SK-N-SH treated with all-trans-retinoic acid at 6 μM for 48 hours (cell line): ENCODE data around the gene UBE2D4.
"Not testable (repeated sequence)": the region's sequence is repeated elsewhere in the genome, so short reads cannot be mapped to it uniquely, and the experiment has no call there.

Experiments used
- ZFP3 ChIP-seq: fragments of 250-450 bp; sonication (Bioruptor Pico); IDR thresholded peaks from 2 replicates; pipeline ENCODE4 v1.5.0; 2020; ENCODE audit warnings: mild to moderate bottlenecking, moderate library complexity
- ZFP30 ChIP-seq: fragments of 450-650 bp; formaldehyde crosslinking; IDR thresholded peaks from 2 replicates; pipeline ENCODE4 v1.5.0; 2022; ENCODE audit warnings: mild to moderate bottlenecking, moderate library complexity
- TF ChIP-seq, protein P1 (sequence below): fragments of 250-450 bp; sonication (Bioruptor Pico); IDR thresholded peaks from 2 replicates; pipeline ENCODE4 v1.8.0; 2020; ENCODE audit warnings: mild to moderate bottlenecking, moderate library complexity, borderline replicate concordance

DNA sequence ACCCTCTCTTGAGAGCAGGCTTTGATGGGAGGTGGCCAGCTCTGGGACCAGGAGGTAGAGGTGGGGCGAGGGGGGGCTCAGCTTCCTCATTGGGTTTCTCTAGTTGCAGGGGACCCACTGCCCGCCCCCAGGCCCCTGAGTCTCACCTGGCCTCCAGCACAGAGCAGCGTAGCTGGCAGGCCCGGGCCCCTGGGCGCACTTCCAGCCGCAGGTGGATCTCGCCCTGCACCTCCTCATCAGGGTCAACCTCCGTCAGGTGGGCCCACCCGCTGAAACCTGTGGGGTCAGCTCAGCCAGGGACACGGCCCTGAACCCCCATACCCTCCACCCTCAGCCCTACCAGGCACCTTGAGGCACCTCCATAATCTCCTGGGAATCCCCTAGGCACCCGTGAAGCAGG, 43.4 kb downstream of the UBE2D4 start:
- not testable (repeated sequence) for TF ChIP-seq ZFP30, ZFP3 (CRISPR knock-in tag)
- TF ChIP-seq, protein P1, sequence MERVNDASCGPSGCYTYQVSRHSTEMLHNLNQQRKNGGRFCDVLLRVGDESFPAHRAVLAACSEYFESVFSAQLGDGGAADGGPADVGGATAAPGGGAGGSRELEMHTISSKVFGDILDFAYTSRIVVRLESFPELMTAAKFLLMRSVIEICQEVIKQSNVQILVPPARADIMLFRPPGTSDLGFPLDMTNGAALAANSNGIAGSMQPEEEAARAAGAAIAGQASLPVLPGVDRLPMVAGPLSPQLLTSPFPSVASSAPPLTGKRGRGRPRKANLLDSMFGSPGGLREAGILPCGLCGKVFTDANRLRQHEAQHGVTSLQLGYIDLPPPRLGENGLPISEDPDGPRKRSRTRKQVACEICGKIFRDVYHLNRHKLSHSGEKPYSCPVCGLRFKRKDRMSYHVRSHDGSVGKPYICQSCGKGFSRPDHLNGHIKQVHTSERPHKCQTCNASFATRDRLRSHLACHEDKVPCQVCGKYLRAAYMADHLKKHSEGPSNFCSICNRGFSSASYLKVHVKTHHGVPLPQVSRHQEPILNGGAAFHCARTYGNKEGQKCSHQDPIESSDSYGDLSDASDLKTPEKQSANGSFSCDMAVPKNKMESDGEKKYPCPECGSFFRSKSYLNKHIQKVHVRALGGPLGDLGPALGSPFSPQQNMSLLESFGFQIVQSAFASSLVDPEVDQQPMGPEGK: not testable (repeated sequence)
